H1 (cell line): ENCODE measurements around the gene MVP. TPM values are rescaled to one million over a fixed set of nuclear protein-coding genes. Genes with fewer than 3 reads are reported as not detected.

Experiments used
- ASH2L ChIP-seq: fragments of 200-600, 300-600 bp; sonication (generic); IDR thresholded peaks from one replicate; pipeline ENCODE4 v1.7.1; 2017; ENCODE audit warnings: low read length
- BCL11A ChIP-seq, 2 experiments: IDR thresholded peaks; one replicate each; pipeline ENCODE4 v1.6.1; 2011; ENCODE audit warnings: low read depth in 2 of 2, low read length in 2 of 2, mild to moderate bottlenecking in 2 of 2
- CBX5 ChIP-seq: fragments of 300-800, 300-1000 bp; sonication (generic); IDR thresholded peaks from 2 replicates; pipeline ENCODE4 v1.7.1; 2016; ENCODE audit warnings: antibody characterized with exemption, low read length, low read depth
- CEBPB ChIP-seq: IDR thresholded peaks from 2 replicates; pipeline ENCODE4 v1.6.1; 2012; ENCODE audit warnings: low read depth, low read length
- CHD2 ChIP-seq: IDR thresholded peaks from 2 replicates; pipeline ENCODE4 v1.6.1; 2012; ENCODE audit warnings: low read length, improper control_type of control experiment
- CREB1 ChIP-seq: IDR thresholded peaks from 2 replicates; pipeline ENCODE4 v1.6.1; 2012; ENCODE audit warnings: inconsistent platforms
- EP300 ChIP-seq, 2 experiments: IDR thresholded peaks; 1 replicate in 1 of 2; 2 replicates in 1 of 2; pipeline ENCODE4 v1.6.1; 2011 to 2012; ENCODE audit warnings: low read depth in 2 of 2, low read length in 2 of 2, mild to moderate bottlenecking in 2 of 2, borderline replicate concordance in 1 of 2, inconsistent platforms in 1 of 2, moderate library complexity in 1 of 2
- GABPA ChIP-seq: IDR thresholded peaks from 2 replicates; pipeline ENCODE4 v1.6.1; 2011; ENCODE audit warnings: mild to moderate bottlenecking, low read length, moderate library complexity, borderline replicate concordance; ENCODE audit not compliant: insufficient read depth
- HDAC6 ChIP-seq: IDR thresholded peaks from one replicate; pipeline ENCODE4 v1.7.1; 2012; ENCODE audit warnings: low read depth, mild to moderate bottlenecking, inconsistent platforms, low read length, moderate library complexity
- JUN ChIP-seq: IDR thresholded peaks from 2 replicates; pipeline ENCODE4 v1.6.1; 2011; ENCODE audit warnings: low read depth, mild to moderate bottlenecking, improper control_type of control experiment, low read length
- KDM4A ChIP-seq: IDR thresholded peaks from one replicate; pipeline ENCODE4 v1.7.1; 2012; ENCODE audit warnings: low read depth, mild to moderate bottlenecking, moderate library complexity, low read length, inconsistent platforms; ENCODE audit not compliant: severe bottlenecking
- NANOG ChIP-seq: IDR thresholded peaks from 2 replicates; pipeline ENCODE4 v1.6.1; 2011; ENCODE audit warnings: low read length, low read depth, mild to moderate bottlenecking, inconsistent platforms; ENCODE audit not compliant: insufficient read depth, poor library complexity, severe bottlenecking
- RAD21 ChIP-seq, 2 experiments: IDR thresholded peaks in 1 of 2; conservative IDR thresholded peaks in 1 of 2; 2 replicates each; pipeline ENCODE4 v1.6.1; 2011; ENCODE audit warnings: low read depth in 2 of 2, low read length in 2 of 2, improper control_type of control experiment in 1 of 2, inconsistent platforms in 1 of 2, mild to moderate bottlenecking in 1 of 2, moderate library complexity in 1 of 2
- SAP30 ChIP-seq: fragments of 300-600 bp; sonication (generic); IDR thresholded peaks from 2 replicates; pipeline ENCODE4 v1.7.1; 2012; ENCODE audit warnings: low read length, moderate library complexity, mild to moderate bottlenecking, inconsistent platforms; ENCODE audit not compliant: insufficient read depth, insufficient replicate concordance
- SIX5 ChIP-seq: IDR thresholded peaks from 2 replicates; pipeline ENCODE4 v1.6.1; 2011; ENCODE audit warnings: mild to moderate bottlenecking, low read depth, low read length
- SP2 ChIP-seq: IDR thresholded peaks from 2 replicates; pipeline ENCODE4 v1.6.1; 2012; ENCODE audit warnings: mild to moderate bottlenecking, low read length, inconsistent platforms
- TBP ChIP-seq: IDR thresholded peaks from 2 replicates; pipeline ENCODE4 v1.6.1; 2011; ENCODE audit warnings: low read depth, low read length, improper control_type of control experiment
- polyA plus RNA-seq, 7 experiments: library from polyadenylated mRNA; depleted of rRNA in 3 of 7; stranded (reverse) in 5 of 7; unstranded in 2 of 7; fragments of >200 nt in 5 of 7; fragments of 200-250 nt in 2 of 7; gene quantifications; 1 replicate in 5 of 7; 2 replicates in 1 of 7; 4 replicates in 1 of 7; pipeline versions ENCODE4 v1.2.1 to v1.2.3, GENCODE V29; 2011 to 2013; ENCODE audit warnings: missing spikeins in 2 of 7, mixed read lengths in 2 of 7
- total RNA-seq: library from RNA; stranded (reverse); fragmentation: NEBNext Ultra II Directional; extraction: Animal tissue kit (Norgen Biotek cat#: 25700); gene quantifications from 2 replicates; pipeline ENCODE4 v1.2.1, GENCODE V29; 2021
- TF ChIP-seq, protein P1 (sequence below): IDR thresholded peaks from 2 replicates; pipeline ENCODE4 v1.6.1; 2011; ENCODE audit warnings: low read length, improper control_type of control experiment
- TF ChIP-seq, protein P2 (sequence below): IDR thresholded peaks from 2 replicates; pipeline ENCODE4 v1.6.1; 2011; ENCODE audit warnings: low read depth, mild to moderate bottlenecking, low read length; ENCODE audit not compliant: insufficient read depth
- TF ChIP-seq, protein P3 (sequence below), 3 experiments: IDR thresholded peaks; 1 replicate in 2 of 3; 2 replicates in 1 of 3; pipeline versions ENCODE4 v1.5.1 to v1.6.1; 2011; ENCODE audit warnings: low read length in 3 of 3, mild to moderate bottlenecking in 3 of 3, inconsistent platforms in 2 of 3, low read depth in 1 of 3, moderate library complexity in 1 of 3; ENCODE audit not compliant: insufficient read depth in 1 of 3; ENCODE audit errors: control extremely low read depth in 1 of 3

The MVP gene
- total and polyA plus RNA-seq, 2 of the 8 experiments (the other 6 are each of a cell fraction or from before 2014, with no cell fraction given) = 1.9 TPM

DNA sequence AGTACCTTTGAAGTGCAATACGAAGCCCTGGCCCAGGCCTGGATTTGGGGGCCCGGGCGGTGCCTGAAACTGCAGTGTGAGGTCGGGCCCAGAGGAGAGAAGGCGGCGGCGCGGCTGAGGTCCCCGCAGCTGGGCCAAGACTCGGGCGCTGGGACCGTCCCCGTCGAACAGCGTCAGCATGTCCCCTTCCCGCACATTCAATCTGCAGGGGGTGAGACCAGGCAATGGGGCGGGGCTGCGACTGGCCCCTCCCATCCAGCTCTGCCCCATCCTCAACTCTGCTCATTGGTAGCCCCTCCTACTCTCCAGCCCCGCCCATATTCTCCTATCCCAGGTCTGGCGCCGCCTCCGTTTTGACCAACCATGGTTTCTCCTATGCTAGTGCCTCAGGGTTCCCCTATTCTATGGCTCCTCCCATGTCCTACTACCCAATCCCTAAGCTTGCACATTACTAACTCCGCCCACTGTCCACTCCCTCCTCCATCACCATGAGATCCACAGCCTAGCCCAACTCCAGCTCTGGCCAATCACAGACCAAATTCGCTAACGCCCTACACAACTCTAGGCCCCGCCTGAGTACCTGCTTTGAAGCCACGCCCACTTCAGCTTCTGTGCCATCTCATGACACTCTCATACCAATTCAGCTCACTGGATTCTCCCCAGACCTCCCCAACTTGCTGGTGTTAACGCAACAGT, 57.2 kb downstream of the MVP start (continued):
- TF ChIP-seq SAP30 = no peak
- TF ChIP-seq, protein P1, sequence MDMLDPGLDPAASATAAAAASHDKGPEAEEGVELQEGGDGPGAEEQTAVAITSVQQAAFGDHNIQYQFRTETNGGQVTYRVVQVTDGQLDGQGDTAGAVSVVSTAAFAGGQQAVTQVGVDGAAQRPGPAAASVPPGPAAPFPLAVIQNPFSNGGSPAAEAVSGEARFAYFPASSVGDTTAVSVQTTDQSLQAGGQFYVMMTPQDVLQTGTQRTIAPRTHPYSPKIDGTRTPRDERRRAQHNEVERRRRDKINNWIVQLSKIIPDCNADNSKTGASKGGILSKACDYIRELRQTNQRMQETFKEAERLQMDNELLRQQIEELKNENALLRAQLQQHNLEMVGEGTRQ = no peak
- no peak for TF ChIP-seq GABPA
- no peak for TF ChIP-seq EP300 (IDR thresholded peaks at IDR 0.05; ENCODE audit: borderline replicate concordance in 1 of 2, low read depth in 2 of 2, low read length in 2 of 2)
- TF ChIP-seq, protein P2, sequence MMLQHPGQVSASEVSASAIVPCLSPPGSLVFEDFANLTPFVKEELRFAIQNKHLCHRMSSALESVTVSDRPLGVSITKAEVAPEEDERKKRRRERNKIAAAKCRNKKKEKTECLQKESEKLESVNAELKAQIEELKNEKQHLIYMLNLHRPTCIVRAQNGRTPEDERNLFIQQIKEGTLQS = no peak
- TF ChIP-seq NANOG = no peak
- TF ChIP-seq KDM4A = peak; percentile 53
- no peak for TF ChIP-seq JUN
- TF ChIP-seq, protein P3, sequence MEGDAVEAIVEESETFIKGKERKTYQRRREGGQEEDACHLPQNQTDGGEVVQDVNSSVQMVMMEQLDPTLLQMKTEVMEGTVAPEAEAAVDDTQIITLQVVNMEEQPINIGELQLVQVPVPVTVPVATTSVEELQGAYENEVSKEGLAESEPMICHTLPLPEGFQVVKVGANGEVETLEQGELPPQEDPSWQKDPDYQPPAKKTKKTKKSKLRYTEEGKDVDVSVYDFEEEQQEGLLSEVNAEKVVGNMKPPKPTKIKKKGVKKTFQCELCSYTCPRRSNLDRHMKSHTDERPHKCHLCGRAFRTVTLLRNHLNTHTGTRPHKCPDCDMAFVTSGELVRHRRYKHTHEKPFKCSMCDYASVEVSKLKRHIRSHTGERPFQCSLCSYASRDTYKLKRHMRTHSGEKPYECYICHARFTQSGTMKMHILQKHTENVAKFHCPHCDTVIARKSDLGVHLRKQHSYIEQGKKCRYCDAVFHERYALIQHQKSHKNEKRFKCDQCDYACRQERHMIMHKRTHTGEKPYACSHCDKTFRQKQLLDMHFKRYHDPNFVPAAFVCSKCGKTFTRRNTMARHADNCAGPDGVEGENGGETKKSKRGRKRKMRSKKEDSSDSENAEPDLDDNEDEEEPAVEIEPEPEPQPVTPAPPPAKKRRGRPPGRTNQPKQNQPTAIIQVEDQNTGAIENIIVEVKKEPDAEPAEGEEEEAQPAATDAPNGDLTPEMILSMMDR (IDR thresholded peaks at IDR 0.05; ENCODE audit: control extremely low read depth in 1 of 3, insufficient read depth in 1 of 3, low read depth in 1 of 3, low read length in 3 of 3) = no peak
- no peak for TF ChIP-seq CEBPB
- TF ChIP-seq SP2 = no peak
- TF ChIP-seq CHD2 = no peak
- TF ChIP-seq HDAC6 = no peak
- no peak for TF ChIP-seq CBX5
- peak; percentile 81 for TF ChIP-seq CREB1
- TF ChIP-seq SIX5 = no peak
- TF ChIP-seq BCL11A (IDR thresholded peaks at IDR 0.05; ENCODE audit: low read depth in 2 of 2, low read length in 2 of 2) = no peak
- TF ChIP-seq ASH2L = no peak
- TF ChIP-seq RAD21 (IDR thresholded peaks at IDR 0.05 in 1 of 2, conservative IDR thresholded peaks at IDR 0.05 in 1 of 2; ENCODE audit: low read depth in 2 of 2, low read length in 2 of 2) = no peak
- no peak; the same call in 1 of the 2 replicates for TF ChIP-seq TBP
